Thyroid gland (tissue), 4 donors: ENCODE measurements around the gene SPPL2A. TPM values are rescaled to one million over a fixed set of nuclear protein-coding genes. Genes with fewer than 3 reads are reported as not detected.
"Not testable (repeated sequence)": the region's sequence is repeated elsewhere in the genome, so short reads cannot be mapped to it uniquely, and the experiment has no call there.

Source experiments
- DNase-seq, 2 donors: peaks; one replicate each; pipeline ENCODE4 v3.0.0-alpha.2; 2019
- H3K27ac ChIP-seq, 3 donors: fragments of 200-600 bp; sonication (generic); 1 replicate in 2 of 3; 2 replicates in 1 of 3; pipeline ENCODE4 v1.5.1; 2016 to 2019; ENCODE audit warnings: mild to moderate bottlenecking in 1 of 3, moderate library complexity in 1 of 3
- H3K27me3 ChIP-seq: fragments of 200-600 bp; sonication (generic); one replicate; pipeline ENCODE4 v1.5.1; 2019
- H3K36me3 ChIP-seq, 2 donors: fragments of 200-600 bp; sonication (generic); one replicate each; pipeline ENCODE4 v1.5.1; 2016 to 2019
- H3K4me1 ChIP-seq, 2 donors: fragments of 200-600 bp; sonication (generic); one replicate each; pipeline ENCODE4 v1.5.1; 2017 to 2019
- H3K4me3 ChIP-seq, 3 donors: fragments of 200-600 bp; sonication (generic); replicated peaks in 1 of 3; 1 replicate in 2 of 3; 2 replicates in 1 of 3; pipeline ENCODE4 v1.5.1; 2016; ENCODE audit warnings: mild to moderate bottlenecking in 1 of 3
- H3K9me3 ChIP-seq: fragments of 200-600 bp; sonication (generic); one replicate; pipeline ENCODE4 v1.5.1; 2017
- CTCF ChIP-seq, 6 experiments: fragments of 200-600 bp in 3 of 6; fragments of 450-650 bp in 3 of 6; sonication (generic) in 3 of 6; IDR thresholded peaks; one replicate each; pipeline ENCODE4 v1.5.1; 2016 to 2019; ENCODE audit warnings: antibody characterized with exemption in 6 of 6, mild to moderate bottlenecking in 2 of 6, inconsistent platforms in 1 of 6, moderate library complexity in 1 of 6
- POLR2A ChIP-seq, 2 donors: fragments of 450-650 bp; IDR thresholded peaks; one replicate each; pipeline ENCODE4 v1.6.1; 2017; ENCODE audit warnings: antibody characterized with exemption in 2 of 2, mild to moderate bottlenecking in 2 of 2, moderate library complexity in 1 of 2
- WGBS, 2 donors: methylation state at CpG; one replicate each; pipeline ENCODE4 v1.1.5; 2017; 5-methylcytosine and 5-hydroxymethylcytosine counted together
- intact Hi-C: fragments of 100-400 bp; cut with DNase I; formaldehyde crosslinking; loops from one replicate; pipeline ENCODE4 v1.15.1; 2023
- total RNA-seq, 4 donors: library from RNA; depleted of rRNA; stranded (reverse); fragments of >200 nt; gene quantifications; one replicate each; pipeline ENCODE4 v1.2.3, GENCODE V29; 2016

Gene SPPL2A
- total RNA-seq, 4 donors from 2014 or later: 174 to 468 (median 256) TPM

DNA sequence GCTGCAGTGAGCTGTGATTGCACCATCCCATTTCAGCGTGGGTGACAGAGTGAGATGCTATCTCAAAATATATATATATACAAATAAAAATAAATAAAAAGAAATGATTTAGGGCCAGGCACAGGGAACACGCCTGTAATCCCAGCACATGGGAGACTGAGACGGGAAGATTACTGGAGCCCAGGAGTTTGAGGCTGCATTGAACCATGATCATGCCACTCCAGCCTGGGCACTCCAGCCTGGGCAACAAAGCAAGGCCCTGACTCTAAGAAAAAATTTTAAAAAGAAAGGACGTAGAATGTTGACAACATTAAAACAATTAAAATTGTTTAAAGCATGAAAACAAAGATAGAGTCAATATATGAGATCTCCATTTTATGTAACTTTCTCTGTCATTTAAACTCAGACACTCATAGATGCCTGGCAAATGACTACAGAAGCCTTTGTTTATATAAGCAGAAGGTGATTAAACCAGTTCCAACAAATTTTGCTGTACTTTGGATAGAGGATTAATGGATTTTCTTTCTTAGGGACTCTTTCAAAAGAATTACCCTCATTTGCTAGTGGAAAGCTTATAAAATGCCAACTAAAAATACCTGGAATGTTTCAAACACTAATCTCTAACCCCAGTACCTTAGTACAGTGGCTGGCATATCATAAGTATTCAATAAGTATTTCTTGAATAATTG is 68.3 kb downstream of the SPPL2A start:
- intact Hi-C loops: no loop called here
- no peak for TF ChIP-seq POLR2A (IDR thresholded peaks at IDR 0.05)
- no peak for TF ChIP-seq CTCF (IDR thresholded peaks at IDR 0.05)

GRCh38 chr15:50694634-50695165 is 70.8 kb downstream of the SPPL2A start:
- H3K9me3 ChIP-seq, intact Hi-C loops, H3K36me3 ChIP-seq, H3K4me1 ChIP-seq, H3K27me3 ChIP-seq, H3K4me3 ChIP-seq, DNase-seq, H3K27ac ChIP-seq: not testable (repeated sequence)
- WGBS, 2 donors: 95 to 97% methylated on average over 9 of the region's 9 CpGs

More for the DNA sequence above, 68.3 kb downstream of the SPPL2A start:
- Histone ChIP-seq H3K4me1 (no peaks in the 10 kb centered on the region), H3K36me3 (no peaks in the 10 kb centered on the region), H3K4me3 (no peak overlapping the region), H3K9me3 (no peaks in the 10 kb centered on the region), H3K27ac (no peak overlapping the region), H3K27me3 (no peaks in the 10 kb centered on the region)
- no peak for DNase-seq
- WGBS, 2 donors: 89 to 90% methylated on average over 4 of the region's 4 CpGs

DNA sequence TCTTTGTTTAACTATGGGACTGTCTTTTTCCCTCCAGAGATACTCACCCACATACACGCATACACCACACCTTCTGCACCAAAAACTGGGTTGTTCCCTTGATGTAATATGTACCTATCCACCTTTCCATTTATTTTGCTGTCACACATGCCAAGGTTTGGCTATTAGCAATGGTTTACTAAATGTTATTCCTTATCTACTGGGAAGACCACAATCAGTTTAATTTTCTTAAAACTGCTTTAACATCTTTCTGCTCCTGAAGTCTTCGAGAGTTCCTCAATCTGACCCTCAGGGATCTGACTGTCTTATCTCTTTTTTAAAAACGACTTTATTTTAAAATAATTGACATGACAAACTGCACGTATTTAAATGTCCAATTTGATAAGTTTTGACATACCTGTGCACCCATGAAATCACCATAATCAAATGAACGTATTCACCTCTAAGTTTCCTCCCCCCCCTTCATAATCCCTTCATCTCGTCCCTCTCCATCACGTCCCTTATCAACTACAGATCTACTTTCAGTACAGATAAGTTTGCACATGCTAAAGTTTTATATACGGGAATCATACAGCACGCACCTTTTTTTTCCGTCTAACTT is 78.1 kb downstream of the SPPL2A start:
- H3K9me3 ChIP-seq: no peaks in the 10 kb centered on the region
- H3K27me3 ChIP-seq: no peaks in the 10 kb centered on the region
- H3K4me3 ChIP-seq: peak overlapping the region in 2 of 3 donors; percentile 48 to 85
- peaks cover 7 to 15% of the 10 kb centered on the region in 2 donors for H3K4me1 ChIP-seq
- TF ChIP-seq CTCF (IDR thresholded peaks at IDR 0.05) (no peak), POLR2A (IDR thresholded peaks at IDR 0.05) (no peak)
- 53 to 56% methylated on average over 10 of the region's 10 CpGs for WGBS, 2 donors
- DNase-seq: no peak
- peak overlapping the region; percentile 96 to 97 (median 97) for H3K27ac ChIP-seq
- intact Hi-C loops: no loop called here
- H3K36me3 ChIP-seq: no peaks in the 10 kb centered on the region

GRCh38 chr15:50686469-50687301 is 78.8 kb downstream of the SPPL2A start, which contains the start of gene TRPM7:
Gene TRPM7, minus strand, starts transcription at chr15:50686797. Its CDS starts 264 bp downstream, at chr15:50686533.
- intact Hi-C loops: no loop called here
- 1% methylated on average over 30 to 31 of the region's 80 CpGs for WGBS, 2 donors
- peak; percentile 80 to 88 for TF ChIP-seq POLR2A (IDR thresholded peaks at IDR 0.05)
- TF ChIP-seq CTCF (IDR thresholded peaks at IDR 0.05): peak in 1 of 6 experiments; percentile 16

GRCh38 chr15:50685976-50686468 is 79.5 kb downstream of the SPPL2A start:
- 0% methylated on average over 27 to 29 of the region's 30 CpGs for WGBS, 2 donors
- Histone ChIP-seq H3K9me3 (no peaks in the 10 kb centered on the region), H3K4me1 (peaks cover 7 to 15% of the 10 kb centered on the region in 2 donors), H3K4me3 (peak overlapping the region; percentile 69 to 85 (median 75)), H3K27me3 (no peaks in the 10 kb centered on the region), H3K27ac (peak overlapping the region; percentile 96 to 97 (median 97)), H3K36me3 (no peaks in the 10 kb centered on the region)
- DNase-seq: peak; percentile 77 to 78
- TF ChIP-seq CTCF (IDR thresholded peaks at IDR 0.05): no peak
- no peak for TF ChIP-seq POLR2A (IDR thresholded peaks at IDR 0.05)
- intact Hi-C loops: no loop called here

More at GRCh38 chr15:50686469-50687301, 78.8 kb downstream of the SPPL2A start, which contains the start of gene TRPM7:
- Histone ChIP-seq H3K27me3 (no peaks in the 10 kb centered on the region), H3K4me3 (peak within 1 kb of the TSS; percentile 69 to 85 (median 75)), H3K27ac (peak within 1 kb of the TSS; percentile 96 to 97 (median 97)), H3K36me3 (no peaks in the 10 kb centered on the region), H3K9me3 (no peaks in the 10 kb centered on the region), H3K4me1 (peaks cover 7 to 15% of the 10 kb centered on the region in 2 donors)
- peak; percentile 89 to 90 for DNase-seq
